ENCODE measurements around the gene OSBPL5. TPM values are rescaled to one million over a fixed set of nuclear protein-coding genes. Genes with fewer than 3 reads are reported as not detected.

The OSBPL5 gene
- total and polyA plus RNA-seq, 12 donors = 2.7 to 30.6 (median 20.7) TPM

DNA sequence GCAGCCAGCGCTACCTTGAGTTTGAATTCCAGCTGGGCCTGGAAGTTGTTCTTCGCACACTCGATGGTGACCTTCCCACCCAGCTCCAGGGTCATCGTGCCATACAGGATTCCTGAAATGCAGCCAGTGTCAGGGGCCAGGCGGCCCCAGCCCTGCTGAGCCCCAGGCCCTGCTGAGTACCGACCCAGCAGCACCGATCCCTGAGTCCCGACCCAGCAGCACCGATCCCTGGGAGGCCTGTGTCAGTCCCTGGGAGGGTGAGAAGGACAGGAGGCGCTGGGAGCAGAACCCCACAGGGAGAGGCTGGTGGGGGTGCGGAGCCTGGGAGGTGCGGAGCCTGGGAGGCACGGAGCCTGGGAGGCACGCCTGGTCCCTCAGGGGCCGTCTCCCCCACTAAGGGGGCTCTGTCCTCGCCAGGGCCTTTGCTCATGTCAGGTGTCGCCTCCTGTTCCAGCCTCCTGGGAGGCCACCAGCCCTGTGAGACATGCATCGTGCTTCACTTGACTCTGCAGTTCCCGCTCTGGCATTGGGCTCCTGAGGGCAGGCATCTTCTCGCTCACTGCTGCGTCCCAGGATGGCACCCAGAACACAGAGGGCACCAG lies 70.8 kb downstream of the OSBPL5 start:
- Histone ChIP-seq H3K4me3 (no peak overlapping the region), H3K27me3 (no peaks in the 10 kb centered on the region), H3K36me3 (replicated peaks in 1 of 2) (peaks cover 0 to 3% of the 10 kb centered on the region in 2 donors), H3K9me3 (replicated peaks in 1 of 3) (no peaks in the 10 kb centered on the region), H3K27ac (no peak overlapping the region), H3K4me1 (replicated peaks in 1 of 2) (peaks cover 0 to 5% of the 10 kb centered on the region in 2 donors)
- 80 to 91% (median 86%) methylated on average over 14 to 21 of the region's 21 CpGs for WGBS, 4 donors
- DNase-seq = peak in 1 of 7 donors; percentile 44
- intact Hi-C loops (cut with DNase I) = no loop called here
- TF ChIP-seq, protein P1, sequence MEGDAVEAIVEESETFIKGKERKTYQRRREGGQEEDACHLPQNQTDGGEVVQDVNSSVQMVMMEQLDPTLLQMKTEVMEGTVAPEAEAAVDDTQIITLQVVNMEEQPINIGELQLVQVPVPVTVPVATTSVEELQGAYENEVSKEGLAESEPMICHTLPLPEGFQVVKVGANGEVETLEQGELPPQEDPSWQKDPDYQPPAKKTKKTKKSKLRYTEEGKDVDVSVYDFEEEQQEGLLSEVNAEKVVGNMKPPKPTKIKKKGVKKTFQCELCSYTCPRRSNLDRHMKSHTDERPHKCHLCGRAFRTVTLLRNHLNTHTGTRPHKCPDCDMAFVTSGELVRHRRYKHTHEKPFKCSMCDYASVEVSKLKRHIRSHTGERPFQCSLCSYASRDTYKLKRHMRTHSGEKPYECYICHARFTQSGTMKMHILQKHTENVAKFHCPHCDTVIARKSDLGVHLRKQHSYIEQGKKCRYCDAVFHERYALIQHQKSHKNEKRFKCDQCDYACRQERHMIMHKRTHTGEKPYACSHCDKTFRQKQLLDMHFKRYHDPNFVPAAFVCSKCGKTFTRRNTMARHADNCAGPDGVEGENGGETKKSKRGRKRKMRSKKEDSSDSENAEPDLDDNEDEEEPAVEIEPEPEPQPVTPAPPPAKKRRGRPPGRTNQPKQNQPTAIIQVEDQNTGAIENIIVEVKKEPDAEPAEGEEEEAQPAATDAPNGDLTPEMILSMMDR (IDR thresholded peaks at IDR 0.05) = no peak
- no peak for TF ChIP-seq POLR2A (IDR thresholded peaks at IDR 0.05)

DNA sequence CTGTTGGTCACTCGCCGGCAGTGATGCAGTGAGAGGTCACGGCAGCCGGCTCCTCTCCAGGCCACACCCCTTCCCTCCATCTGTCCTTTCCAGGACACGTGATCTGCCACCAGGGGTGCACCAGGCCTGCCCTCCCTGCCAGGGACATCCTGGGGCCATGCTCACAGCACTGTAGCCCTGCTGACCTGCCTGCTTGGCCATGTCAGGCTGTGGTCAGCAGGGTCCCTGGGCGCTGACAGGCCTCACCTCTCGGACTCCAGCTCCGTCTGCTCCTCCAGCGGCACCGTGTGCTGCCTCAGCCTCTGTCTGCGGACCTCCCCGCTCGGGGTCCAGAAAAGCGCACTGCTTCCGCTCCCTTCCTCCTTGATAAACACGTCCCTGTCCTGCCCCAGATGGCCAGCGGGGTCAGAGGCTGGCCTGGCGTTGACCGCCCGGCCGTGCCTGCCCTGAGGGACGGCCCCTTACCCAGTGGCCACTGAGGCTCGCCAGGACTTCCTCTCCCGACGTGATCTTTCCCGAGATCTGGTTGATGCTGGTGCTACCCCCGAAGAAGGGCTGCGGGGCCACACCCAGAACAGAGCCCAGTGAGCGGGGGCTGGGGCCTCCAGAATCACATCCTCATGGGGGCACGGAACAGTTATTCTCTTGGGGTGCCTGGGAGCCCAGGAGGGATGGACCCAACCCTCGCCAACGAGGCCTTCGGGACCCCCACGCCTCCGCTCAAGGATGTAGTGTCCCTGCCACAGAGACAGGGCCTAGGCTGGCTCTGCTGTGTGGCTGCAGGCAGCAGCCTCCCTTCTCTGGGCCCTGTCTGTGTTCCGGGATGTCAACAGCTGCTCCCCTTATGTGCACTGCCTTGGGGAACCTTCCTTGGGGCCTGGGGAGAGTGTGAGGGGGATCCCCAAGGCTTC lies 71.6 kb downstream of the OSBPL5 start:
- TF ChIP-seq, protein P1 (IDR thresholded peaks at IDR 0.05) = no peak
- TF ChIP-seq POLR2A (IDR thresholded peaks at IDR 0.05) = no peak
- peak in 1 of 7 donors; percentile 52 for DNase-seq
- 82 to 93% (median 86%) methylated on average over 7 to 36 of the region's 36 CpGs for WGBS, 4 donors
- Histone ChIP-seq H3K27me3 (no peaks in the 10 kb centered on the region), H3K36me3 (replicated peaks in 1 of 2) (peaks cover 0 to 3% of the 10 kb centered on the region in 2 donors), H3K4me3 (no peak overlapping the region), H3K27ac (no peak overlapping the region), H3K9me3 (replicated peaks in 1 of 3) (no peaks in the 10 kb centered on the region), H3K4me1 (replicated peaks in 1 of 2) (peaks cover 0 to 5% of the 10 kb centered on the region in 2 donors)
- intact Hi-C loops (cut with DNase I) = loop anchor here in 1 of 2 donors (2.0 kb wide), 1 partner anchor 55 kb away; no protein-coding TSS in a partner anchor

DNA sequence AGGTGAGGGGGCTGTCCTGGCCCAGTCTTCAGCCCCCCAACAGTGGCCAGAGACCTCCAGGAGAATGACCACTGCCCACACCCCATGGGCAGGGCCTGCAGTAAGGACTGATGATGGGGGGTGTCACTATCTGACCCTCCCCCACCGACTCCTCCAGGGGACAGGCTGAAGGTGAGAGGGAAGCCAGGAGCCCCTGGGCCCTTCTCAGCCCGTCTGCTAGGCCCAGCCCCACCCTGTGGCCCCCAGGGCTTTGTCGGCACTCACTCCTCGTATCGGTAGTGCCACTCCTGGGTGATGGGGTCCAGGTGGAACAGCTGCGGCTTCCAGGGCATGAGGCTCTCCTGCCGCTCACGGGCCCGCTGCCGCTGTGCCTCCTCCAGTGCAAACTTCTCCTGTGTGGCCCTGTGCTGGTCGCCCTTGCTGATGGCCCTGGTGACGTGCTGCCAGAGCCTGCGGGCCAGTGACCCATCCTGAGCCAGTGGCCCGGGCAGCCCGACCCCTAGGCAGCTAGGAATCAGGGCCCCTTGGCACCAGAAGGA lies 72.4 kb downstream of the OSBPL5 start:
- H3K4me1 ChIP-seq (replicated peaks in 1 of 2) = peaks cover 0 to 5% of the 10 kb centered on the region in 2 donors
- no peak overlapping the region for H3K27ac ChIP-seq
- H3K36me3 ChIP-seq (replicated peaks in 1 of 2) = peaks cover 0 to 3% of the 10 kb centered on the region in 2 donors
- TF ChIP-seq, protein P1 (IDR thresholded peaks at IDR 0.05) = no peak
- TF ChIP-seq POLR2A (IDR thresholded peaks at IDR 0.05) = no peak
- no peaks in the 10 kb centered on the region for H3K27me3 ChIP-seq
- DNase-seq = peak in 1 of 7 donors; percentile 48
- 88 to 96% (median 89%) methylated on average over 8 to 15 of the region's 15 CpGs for WGBS, 4 donors
- intact Hi-C loops (cut with DNase I) = loop anchor here in 1 of 2 donors (2.0 kb wide), 1 partner anchor 54 kb away; no protein-coding TSS in a partner anchor
- H3K4me3 ChIP-seq = no peak overlapping the region
- H3K9me3 ChIP-seq (replicated peaks in 1 of 3) = no peaks in the 10 kb centered on the region
